Fibroblast of peridontal ligament (primary cell): ENCODE data around the gene SEPSECS.
"Not testable (repeated sequence)": the region's sequence is repeated elsewhere in the genome, so short reads cannot be mapped to it uniquely, and the experiment has no call there.

Experiments
- DNase-seq: peaks from one replicate; pipeline ENCODE4 v3.0.0-alpha.2; 2010; ENCODE audit errors: extremely low read depth

The SEPSECS gene

DNA sequence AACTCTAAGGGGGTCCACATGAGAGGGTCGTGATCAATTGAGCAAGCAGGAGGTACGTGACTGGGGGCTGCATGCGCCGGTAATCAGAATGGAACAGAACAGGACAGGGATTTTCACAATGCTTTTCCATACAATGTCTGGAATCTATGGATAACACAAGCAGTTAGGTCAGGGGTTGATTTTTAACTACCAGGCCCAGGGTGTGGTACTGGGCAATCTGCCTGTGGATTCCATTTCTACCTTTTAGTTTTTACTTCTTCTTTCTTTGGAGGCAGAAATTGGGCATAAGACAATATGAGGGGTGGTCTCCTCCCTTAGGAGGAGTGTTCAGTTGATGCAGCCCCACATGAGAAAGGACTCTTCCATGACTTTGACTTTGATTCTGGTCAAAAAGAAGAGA lies 76.8 kb downstream of the SEPSECS start:
- DNase-seq = not testable (repeated sequence)

DNA sequence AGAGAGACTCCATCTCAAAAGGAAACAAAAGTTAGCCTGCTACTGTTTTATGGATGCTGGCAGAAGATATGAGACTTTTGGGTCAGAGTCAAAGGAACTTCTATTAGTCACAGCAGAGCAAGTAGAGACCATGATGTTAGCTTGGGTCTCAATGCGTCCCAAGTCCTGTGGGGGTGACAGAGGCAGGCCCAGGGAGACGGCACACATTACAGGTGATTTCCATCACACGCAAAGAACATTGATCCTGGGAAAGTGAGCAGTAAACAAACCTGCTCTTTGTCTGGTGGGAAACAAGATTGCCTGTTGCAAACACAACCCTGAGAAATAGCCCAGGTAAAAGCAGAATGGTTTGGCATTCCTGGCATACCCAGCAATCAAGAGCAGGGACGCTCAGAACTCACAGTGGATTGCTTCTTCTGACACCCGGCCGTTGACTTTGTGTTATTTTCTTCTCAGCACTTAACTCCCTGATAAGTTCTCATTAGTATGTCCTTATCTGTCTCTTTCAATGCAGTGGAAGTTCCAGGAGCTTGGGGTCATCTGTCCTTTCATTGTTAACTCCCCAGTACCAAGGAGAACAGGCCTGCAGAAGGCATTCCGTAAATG lies 78.3 kb downstream of the SEPSECS start:
- no peak for DNase-seq

DNA sequence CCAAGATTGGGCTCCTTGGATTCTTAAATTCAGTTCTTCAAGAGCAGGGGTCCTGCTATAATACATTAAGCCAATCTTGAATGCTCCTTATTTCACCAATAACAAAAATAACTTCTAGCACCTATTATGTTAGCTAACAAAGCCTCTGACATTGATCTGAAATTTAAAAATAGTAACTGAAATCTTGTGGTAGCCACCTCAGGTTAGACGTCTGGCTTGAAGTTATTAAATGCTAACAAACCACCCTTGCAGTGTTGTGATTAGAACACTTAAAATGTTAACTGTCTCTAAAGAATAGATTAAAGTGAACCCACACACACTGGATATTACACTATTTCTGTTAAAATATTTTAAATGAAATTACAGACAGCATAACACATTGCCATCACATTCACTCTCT lies 79.7 kb downstream of the SEPSECS start:
- DNase-seq = no peak

DNA sequence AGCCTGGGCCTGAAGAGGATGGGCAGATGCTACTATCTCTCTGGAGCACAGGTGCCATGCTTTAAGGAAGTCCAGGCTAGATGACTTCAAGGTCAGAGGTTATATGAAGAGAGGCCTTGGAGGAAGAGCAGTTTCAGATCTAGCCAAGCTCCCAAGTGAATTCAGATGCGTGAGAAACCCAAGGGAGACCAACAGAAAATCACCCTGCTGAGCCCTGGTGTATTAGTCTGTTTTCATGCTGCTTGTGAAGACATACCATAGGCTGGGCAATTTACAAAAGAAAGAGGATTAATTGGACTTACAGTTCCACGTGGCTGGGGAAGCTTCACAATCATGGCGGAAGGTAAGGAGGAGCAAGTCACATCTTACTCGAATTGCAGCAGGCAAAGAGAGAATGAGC lies 81.7 kb downstream of the SEPSECS start:
- no peak for DNase-seq

GRCh38 chr4:25076625-25077398 lies 83.4 kb downstream of the SEPSECS start:
- DNase-seq = no peak

DNA sequence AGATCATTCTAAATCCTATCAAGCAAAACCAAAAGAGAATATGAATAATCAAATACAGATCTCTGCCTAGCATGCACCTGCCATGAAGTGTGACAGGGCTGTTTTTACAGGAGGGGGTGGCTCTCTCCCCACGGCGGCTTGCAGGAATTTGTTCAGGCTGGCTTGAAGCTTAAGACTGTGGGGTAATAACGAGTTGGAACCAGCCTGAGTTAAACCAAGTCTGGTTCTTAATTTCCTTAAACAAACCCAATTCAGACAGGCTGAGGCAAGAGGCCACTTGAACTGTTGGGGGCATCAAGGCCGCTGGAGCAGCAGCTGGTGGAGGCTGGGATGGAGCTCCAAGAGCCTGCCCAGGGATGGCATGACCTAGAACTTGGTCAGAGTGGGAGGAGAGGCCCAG lies 84.4 kb downstream of the SEPSECS start:
- no peak for DNase-seq

- no peak for DNase-seq
Measured at GRCh38 chr4:25075129-25075528, 85.1 kb downstream of the SEPSECS start.

- no peak for DNase-seq
Measured at GRCh38 chr4:25070545-25070944, 89.7 kb downstream of the SEPSECS start.
